GM12801 (cell line): Measurements from ENCODE around the gene ANKS1A.

Source experiments
- TF ChIP-seq, protein P1 (sequence below): IDR thresholded peaks from one replicate; pipeline ENCODE4 v1.5.1; 2011; ENCODE audit warnings: control low read depth; ENCODE audit not compliant: insufficient read length; ENCODE audit errors: extremely low read depth

The ANKS1A gene

GRCh38 chr6:35046862-35047261 is 157.8 kb downstream of the ANKS1A start:
- TF ChIP-seq, protein P1, sequence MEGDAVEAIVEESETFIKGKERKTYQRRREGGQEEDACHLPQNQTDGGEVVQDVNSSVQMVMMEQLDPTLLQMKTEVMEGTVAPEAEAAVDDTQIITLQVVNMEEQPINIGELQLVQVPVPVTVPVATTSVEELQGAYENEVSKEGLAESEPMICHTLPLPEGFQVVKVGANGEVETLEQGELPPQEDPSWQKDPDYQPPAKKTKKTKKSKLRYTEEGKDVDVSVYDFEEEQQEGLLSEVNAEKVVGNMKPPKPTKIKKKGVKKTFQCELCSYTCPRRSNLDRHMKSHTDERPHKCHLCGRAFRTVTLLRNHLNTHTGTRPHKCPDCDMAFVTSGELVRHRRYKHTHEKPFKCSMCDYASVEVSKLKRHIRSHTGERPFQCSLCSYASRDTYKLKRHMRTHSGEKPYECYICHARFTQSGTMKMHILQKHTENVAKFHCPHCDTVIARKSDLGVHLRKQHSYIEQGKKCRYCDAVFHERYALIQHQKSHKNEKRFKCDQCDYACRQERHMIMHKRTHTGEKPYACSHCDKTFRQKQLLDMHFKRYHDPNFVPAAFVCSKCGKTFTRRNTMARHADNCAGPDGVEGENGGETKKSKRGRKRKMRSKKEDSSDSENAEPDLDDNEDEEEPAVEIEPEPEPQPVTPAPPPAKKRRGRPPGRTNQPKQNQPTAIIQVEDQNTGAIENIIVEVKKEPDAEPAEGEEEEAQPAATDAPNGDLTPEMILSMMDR = no peak

DNA sequence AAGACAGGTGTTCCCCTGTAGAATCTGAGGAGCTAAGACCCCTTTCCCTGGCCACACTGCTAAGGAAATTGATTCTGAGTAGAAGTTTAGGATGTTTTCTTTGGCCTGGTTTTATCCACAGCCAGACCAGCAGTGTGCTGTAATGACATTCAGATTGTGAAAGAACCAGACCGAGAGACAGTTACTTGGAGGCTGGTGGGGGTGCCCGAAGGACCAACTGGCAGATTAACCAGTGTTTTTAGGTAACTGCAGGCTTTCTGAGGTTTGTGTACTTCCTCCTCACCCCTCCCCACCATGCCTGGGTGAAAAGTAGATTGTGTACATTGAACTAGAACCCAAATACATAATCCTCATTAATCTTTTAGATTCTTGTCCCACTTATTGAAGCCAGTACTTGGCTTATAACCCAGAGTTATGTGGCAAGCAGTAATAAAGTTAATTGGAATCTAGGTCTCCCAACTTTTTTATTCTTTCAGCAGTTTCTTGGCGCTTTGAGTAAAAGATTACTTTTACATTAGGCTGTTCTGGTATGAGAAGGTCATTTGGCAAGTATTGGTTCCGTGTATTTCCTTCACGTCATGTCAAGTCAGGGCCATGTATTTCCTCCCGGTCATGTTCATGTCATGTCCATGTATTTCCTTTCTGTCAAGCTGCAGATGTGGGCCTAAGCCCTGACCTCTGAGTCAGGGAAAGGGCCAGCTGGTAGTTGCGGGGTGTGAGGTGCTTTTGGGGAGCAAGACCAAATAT is 158.4 kb downstream of the ANKS1A start:
- TF ChIP-seq, protein P1 = no peak

DNA sequence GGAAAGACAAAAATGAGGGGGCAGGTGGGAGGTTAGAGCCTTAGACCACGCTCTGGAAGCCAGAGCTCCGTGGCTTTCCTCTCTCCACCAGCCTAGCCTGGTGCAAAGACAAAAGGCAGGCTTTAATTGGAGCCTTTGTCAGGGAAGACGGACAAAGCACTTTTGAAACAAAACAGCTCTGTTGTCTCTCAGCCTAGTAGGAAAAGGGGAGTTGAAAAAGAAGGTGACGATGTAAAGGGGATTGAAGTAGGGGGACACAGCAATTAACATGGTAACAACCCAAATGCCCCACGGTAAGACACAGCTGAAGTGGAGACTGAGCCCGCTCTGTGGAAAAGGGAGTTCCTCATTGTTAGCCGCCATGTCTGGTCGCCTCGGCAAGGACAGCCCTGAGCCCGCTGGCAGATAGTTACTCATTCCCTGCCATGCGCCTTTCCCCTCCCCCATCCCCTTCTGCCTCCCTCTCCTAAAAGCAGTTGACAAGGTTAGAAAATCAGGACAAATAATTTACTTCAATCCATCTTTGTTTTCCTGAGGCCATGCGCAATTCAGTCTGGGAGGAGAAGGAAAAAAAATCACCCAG is 159.1 kb downstream of the ANKS1A start:
- TF ChIP-seq, protein P1 = no peak

DNA sequence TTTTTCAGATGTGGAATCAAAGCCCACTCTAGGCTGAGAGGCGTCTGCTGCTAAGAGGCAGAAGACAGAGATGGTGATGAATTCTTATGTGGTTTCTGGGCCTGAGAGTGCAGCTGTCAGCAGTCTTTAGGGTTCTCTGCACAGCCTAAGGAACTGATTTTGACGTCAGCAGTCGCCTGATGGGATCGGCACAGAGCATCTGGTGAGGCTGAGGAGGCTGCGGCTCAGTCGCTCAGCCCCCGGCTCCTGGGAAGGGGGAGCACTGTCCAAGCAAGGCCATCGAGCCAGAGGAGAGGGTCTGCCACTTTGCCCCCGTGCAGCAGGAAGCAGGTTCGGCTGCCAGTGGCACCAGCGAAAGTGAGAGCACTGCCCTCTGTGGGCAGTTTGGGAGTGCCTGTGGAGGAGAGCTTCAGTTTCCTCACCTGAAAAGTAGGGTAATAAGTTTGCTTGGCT is 159.6 kb downstream of the ANKS1A start:
- TF ChIP-seq, protein P1 = no peak

- TF ChIP-seq, protein P1 = no peak
Measured at GRCh38 chr6:35049156-35049735, 160.2 kb downstream of the ANKS1A start.

- TF ChIP-seq, protein P1 = no peak
Measured at GRCh38 chr6:35049900-35050756, 161.1 kb downstream of the ANKS1A start.
